ENCODE data around the gene PTPN4. TPM values are rescaled to one million over a fixed set of nuclear protein-coding genes. Genes with fewer than 3 reads are reported as not detected.

Gene PTPN4
- total RNA-seq, 1 experiment from 2014 or later: 60.7 TPM

- POLR2A ChIA-PET (ENCODE audit: unreplicated experiment): no interaction called here
- Histone ChIP-seq H3K4me2 (no peak overlapping the region), H3K9me3 (ENCODE audit: insufficient read depth, low read depth) (no peaks in the 10 kb centered on the region; the same call in 1 of the 2 replicates), H3K9me2 (ENCODE audit: insufficient read depth) (no peaks in the 10 kb centered on the region), H4K20me1 (ENCODE audit: insufficient read depth) (peaks cover 17% of the 10 kb centered on the region), H3K27me3 (ENCODE audit: insufficient read depth, low read depth) (no peaks in the 10 kb centered on the region), H3K36me3 (ENCODE audit: low read depth) (0 out of 2 replicates have a peak, but pooled peaks cover 4% of the 10 kb centered on the region), H3K4me1 (replicated peaks; ENCODE audit: insufficient read depth) (no peaks in the 10 kb centered on the region), H3K27ac (no peak overlapping the region), H3K79me2 (ENCODE audit: low read depth) (peaks cover 53% of the 10 kb centered on the region), H3K4me3 (no peak overlapping the region), H2AFZ (no peak overlapping the region), H3F3A (ENCODE audit: insufficient read depth, low read depth) (peaks cover 9% of the 10 kb centered on the region; the same call in 1 of the 2 replicates)
- DNase-seq: no peak
- intact Hi-C loops (cut with micrococcal nuclease; ENCODE audit: unreplicated experiment): no loop called here
- BruUV-seq (replicated peaks): no TSS peak
- CTCF ChIA-PET: interaction anchor here (0.6 kb wide), 1 partner anchor 180 kb away, joined by 5 read pairs; no protein-coding TSS in a partner anchor
- no peak for TF ChIP-seq CTCF (conservative IDR thresholded peaks at IDR 0.05)
- TF ChIP-seq EZH2 (IDR thresholded peaks at IDR 0.05; ENCODE audit: low read depth): no peak
Observed at GRCh38 chr2:119837759-119838158, 78.0 kb downstream of the PTPN4 start.

- TF ChIP-seq EZH2 (IDR thresholded peaks at IDR 0.05; ENCODE audit: low read depth): no peak
- TF ChIP-seq CTCF (conservative IDR thresholded peaks at IDR 0.05): no peak
- H4K20me1 ChIP-seq (ENCODE audit: insufficient read depth): peaks cover 16% of the 10 kb centered on the region
- peaks cover 13% of the 10 kb centered on the region; the same call in 1 of the 2 replicates for H3F3A ChIP-seq (ENCODE audit: insufficient read depth, low read depth)
- no peak overlapping the region for H3K27ac ChIP-seq
- H3K27me3 ChIP-seq (ENCODE audit: insufficient read depth, low read depth): no peaks in the 10 kb centered on the region
- H3K4me1 ChIP-seq (replicated peaks; ENCODE audit: insufficient read depth): no peaks in the 10 kb centered on the region
- peaks cover 3% of the 10 kb centered on the region; the same call in 1 of the 2 replicates for H3K9me3 ChIP-seq (ENCODE audit: insufficient read depth, low read depth)
- no peak overlapping the region for H2AFZ ChIP-seq
- peaks cover 49% of the 10 kb centered on the region for H3K79me2 ChIP-seq (ENCODE audit: low read depth)
- intact Hi-C loops (cut with micrococcal nuclease; ENCODE audit: unreplicated experiment): no loop called here
- 0 out of 2 replicates have a peak, but pooled peaks cover 4% of the 10 kb centered on the region for H3K36me3 ChIP-seq (ENCODE audit: low read depth)
- DNase-seq: no peak
- POLR2A ChIA-PET (ENCODE audit: unreplicated experiment): no interaction called here
- H3K9me2 ChIP-seq (ENCODE audit: insufficient read depth): no peaks in the 10 kb centered on the region
- no TSS peak for BruUV-seq (replicated peaks)
- CTCF ChIA-PET: no interaction called here
- H3K4me3 ChIP-seq: no peak overlapping the region
- H3K4me2 ChIP-seq: no peak overlapping the region
Observed at GRCh38 chr2:119838179-119838578, 78.5 kb downstream of the PTPN4 start.

GRCh38 chr2:119841550-119841949, 81.8 kb downstream of the PTPN4 start:
- ChIA-PET POLR2A (ENCODE audit: unreplicated experiment) (no interaction called here), CTCF (no interaction called here)
- no peak overlapping the region for H3K27ac ChIP-seq
- no peak overlapping the region for H3K4me3 ChIP-seq
- intact Hi-C loops (cut with micrococcal nuclease; ENCODE audit: unreplicated experiment): no loop called here
- BruUV-seq (replicated peaks): no TSS peak
- peaks cover 54% of the 10 kb centered on the region for H3K79me2 ChIP-seq (ENCODE audit: low read depth)
- peaks cover 13% of the 10 kb centered on the region; the same call in 1 of the 2 replicates for H3F3A ChIP-seq (ENCODE audit: insufficient read depth, low read depth)
- H4K20me1 ChIP-seq (ENCODE audit: insufficient read depth): peaks cover 16% of the 10 kb centered on the region
- H3K27me3 ChIP-seq (ENCODE audit: insufficient read depth, low read depth): no peaks in the 10 kb centered on the region
- H3K9me3 ChIP-seq (ENCODE audit: insufficient read depth, low read depth): peaks cover 7% of the 10 kb centered on the region; the same call in 1 of the 2 replicates
- H3K4me1 ChIP-seq (replicated peaks; ENCODE audit: insufficient read depth): no peaks in the 10 kb centered on the region
- 0 out of 2 replicates have a peak, but pooled peaks cover 4% of the 10 kb centered on the region for H3K36me3 ChIP-seq (ENCODE audit: low read depth)
- DNase-seq: no peak
- TF ChIP-seq EZH2 (IDR thresholded peaks at IDR 0.05; ENCODE audit: low read depth): no peak
- TF ChIP-seq CTCF (conservative IDR thresholded peaks at IDR 0.05): no peak
- H2AFZ ChIP-seq: no peak overlapping the region
- no peak overlapping the region for H3K4me2 ChIP-seq
- no peaks in the 10 kb centered on the region for H3K9me2 ChIP-seq (ENCODE audit: insufficient read depth)

Data from PC-9 (cell line).